CD4-positive, alpha-beta T cell treated with Interleukin-21 for 1 hour (primary cell): ENCODE measurements around the gene C15orf62.
A peak's percentile ranks its signal among the peaks of the same experiment; 100 is the strongest.

Experiments used
- DNase-seq: peaks from one replicate; pipeline ENCODE4 v3.0.0-alpha.2; 2020

The C15orf62 gene

GRCh38 chr15:40785814-40786213 is 16.0 kb downstream of the C15orf62 start:
- no peak for DNase-seq

DNA sequence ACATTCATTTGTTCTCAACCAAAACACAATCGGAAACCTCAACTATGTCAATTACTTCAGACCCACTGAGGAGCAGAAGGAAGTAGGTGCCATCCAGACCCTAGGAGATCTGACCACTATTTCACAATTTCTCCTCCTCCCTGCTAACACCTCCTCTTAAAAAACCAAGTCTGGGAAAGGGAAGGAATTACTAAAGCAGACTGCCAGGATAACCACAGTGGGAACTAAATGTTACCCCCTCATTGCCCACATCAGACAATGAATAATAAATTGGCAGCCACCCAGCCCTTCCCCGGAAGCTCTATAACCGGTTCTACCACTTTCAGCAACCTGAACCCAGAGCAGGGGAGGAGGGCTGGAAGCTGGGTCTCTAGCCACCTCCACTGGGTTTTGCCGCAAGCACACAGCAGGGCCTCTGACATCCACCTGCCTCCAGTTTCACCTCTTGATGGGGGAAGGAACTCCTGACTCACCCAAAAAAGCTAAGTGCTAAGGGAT is 17.6 kb downstream of the C15orf62 start:
- peak; percentile 49 for DNase-seq

- DNase-seq, result no peak
Observed at GRCh38 chr15:40787991-40788390, 18.2 kb downstream of the C15orf62 start.

DNA sequence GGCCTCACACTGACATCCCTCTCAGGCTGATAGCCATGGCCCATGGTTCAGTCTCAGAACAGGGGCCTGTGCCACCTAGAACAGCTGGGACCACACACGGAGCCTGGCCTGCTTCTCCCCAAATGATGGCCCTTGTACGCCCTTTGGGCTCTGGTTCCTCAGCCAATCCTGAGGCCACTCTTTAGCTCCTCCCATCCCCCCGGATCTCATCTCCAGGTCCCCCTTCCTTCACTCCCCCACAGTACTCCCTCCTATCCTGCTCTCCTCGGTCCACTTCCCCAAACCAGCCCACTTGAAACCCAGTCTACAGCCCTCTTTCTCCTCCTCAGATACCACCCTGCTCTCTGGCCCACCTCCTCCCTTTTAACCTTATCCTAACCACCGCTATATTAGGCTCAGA is 19.3 kb downstream of the C15orf62 start:
- DNase-seq, result no peak

- DNase-seq, result no peak
Observed at GRCh38 chr15:40789999-40790398, 20.2 kb downstream of the C15orf62 start.

- no peak for DNase-seq
Observed at GRCh38 chr15:40790718-40791117, 20.9 kb downstream of the C15orf62 start.

DNA sequence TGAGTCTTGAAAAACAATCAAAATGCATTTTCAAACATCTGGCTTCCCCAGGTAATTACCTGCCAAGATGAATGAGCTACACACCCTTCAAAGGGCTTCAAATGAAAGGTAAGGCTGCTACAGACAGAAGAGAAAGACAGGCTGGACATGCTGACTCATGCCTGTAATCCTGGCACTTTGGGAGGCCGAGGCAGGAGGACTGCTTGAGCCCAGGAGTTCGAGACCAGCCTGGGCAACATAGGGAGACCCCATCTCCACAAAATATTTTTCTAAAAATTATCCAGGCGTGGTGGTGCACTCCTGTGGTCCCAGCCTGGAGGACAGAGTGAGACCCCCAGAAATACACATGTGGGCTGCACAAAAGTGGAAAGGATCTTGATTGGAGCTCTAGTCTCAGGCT is 22.6 kb downstream of the C15orf62 start:
- no peak for DNase-seq

DNA sequence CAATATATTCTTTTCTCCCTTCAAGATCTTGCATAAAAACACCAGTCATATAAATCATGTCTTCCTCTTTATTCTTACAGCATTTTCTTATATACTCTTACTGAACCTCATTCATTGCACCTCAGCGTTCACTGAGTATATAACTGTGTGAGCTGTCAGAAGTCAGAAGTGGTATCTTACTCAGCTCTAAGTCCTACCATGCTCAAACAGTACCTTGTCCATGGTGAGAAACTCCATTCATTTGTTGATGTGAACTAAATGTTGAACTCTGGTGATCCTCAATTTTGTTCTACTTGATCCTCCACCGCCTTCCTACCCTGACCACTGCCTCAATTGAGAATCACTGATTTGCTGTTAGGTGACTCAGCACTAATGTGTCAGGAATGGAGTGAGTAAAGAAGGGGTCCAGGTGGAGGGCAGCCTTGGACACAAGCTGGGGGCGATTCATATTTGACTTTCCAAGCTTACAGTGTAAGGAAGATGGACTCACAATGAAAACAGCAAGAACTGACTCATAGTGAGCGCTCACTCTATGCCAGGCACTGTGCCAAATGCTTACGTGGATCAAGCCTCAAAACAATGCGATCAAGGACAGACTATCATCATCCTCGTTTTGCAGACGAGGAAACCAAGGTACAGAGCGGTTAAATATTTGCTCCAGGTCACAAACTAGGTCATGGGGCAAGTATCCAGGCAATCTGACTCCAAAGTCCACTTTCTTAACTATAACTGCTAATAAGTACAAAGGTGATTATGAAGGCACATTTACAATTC is 23.6 kb downstream of the C15orf62 start:
- DNase-seq, result no peak

- no peak for DNase-seq
Observed at GRCh38 chr15:40796041-40796440, 26.3 kb downstream of the C15orf62 start.

- no peak for DNase-seq
Observed at GRCh38 chr15:40796512-40796911, 26.7 kb downstream of the C15orf62 start.

DNA sequence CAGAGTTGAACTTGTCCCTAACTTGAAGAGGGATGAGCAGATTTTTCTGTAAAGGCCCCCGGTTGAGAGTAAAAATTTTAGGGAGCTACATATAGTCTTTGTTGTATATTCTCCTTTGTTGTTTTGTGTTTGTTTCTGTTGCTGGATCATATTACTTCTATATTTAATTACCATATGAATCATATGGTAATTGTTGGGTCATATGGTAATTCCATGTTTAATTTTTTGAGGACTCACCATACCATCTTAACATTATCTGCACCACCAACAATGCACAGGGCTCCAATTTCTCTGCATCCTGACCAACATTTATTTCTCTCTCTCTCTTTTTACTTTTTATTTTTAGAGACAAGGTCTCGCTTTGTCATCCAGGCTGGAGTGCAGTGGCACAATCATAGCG is 29.7 kb downstream of the C15orf62 start:
- no peak for DNase-seq

- DNase-seq, result no peak
Observed at GRCh38 chr15:40803076-40803475, 33.3 kb downstream of the C15orf62 start.

- no peak for DNase-seq
Observed at GRCh38 chr15:40803688-40804087, 33.9 kb downstream of the C15orf62 start.

DNA sequence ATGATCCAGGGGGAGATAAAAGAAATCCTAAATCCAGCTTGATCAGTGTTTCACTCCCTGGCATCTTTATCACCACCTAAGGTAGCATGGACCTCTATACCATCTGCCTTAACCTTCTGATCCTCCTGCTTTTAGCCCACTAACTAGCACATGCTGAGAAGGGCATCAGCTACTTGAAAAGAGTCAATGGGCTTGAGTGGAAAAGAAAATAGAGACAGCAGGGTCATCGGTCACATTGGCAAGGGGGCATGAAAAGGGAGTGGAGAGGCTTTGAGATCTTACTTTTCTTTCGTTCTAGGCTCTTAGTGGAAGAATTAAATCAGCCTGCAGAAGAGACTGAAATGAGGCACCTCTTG is 36.9 kb downstream of the C15orf62 start:
- DNase-seq, result no peak

DNA sequence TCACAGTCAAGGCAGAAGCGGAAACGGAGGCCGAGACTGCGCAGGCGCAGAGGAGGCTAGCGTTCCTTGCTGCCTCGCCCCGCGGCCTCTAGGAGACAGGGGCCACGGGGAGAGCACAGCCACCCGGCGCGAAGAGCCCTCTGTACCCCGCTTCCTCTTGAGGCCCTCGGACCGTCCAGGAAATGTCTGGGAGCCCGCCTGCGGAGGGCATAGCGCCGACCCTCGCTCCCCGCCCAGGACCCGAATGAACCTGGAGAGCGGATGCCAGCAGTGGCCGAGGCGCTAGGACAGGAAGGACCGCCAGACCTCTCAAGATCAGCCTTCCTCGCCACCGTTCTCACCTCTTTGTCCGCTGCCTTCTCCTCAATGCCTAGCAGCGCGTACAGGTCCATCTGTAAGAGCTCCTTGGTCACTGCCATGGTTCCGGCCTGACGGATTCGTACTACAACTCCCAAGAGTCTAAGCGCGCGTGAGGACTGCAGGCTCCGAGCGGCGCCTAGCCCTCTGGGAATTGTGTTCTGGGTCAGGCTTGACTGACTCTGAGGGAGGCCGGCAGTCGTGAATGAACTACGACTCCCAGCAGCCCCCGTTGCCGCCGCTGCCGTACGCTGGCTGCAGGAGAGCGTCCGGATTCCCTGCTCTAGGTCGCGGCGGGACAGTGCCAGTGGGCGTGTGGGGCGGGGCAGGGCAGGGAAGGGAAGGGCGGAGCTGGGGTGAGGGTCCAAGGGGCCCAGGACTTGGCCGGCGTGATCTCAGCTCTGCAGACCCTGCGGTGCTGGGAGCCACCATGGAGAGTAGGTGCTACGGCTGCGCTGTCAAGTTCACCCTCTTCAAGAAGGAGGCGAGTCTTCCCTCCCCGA is 37.5 kb downstream of the C15orf62 start, which contains the start of the genes DNAJC17 and ZFYVE19:
TSS of gene DNAJC17 (minus strand) at position 446 of the 860 bp plus-strand sequence. CDS start at position 419, 27 bp downstream.
TSS of gene ZFYVE19 (plus strand) at position 62 of the 860 bp plus-strand sequence. CDS start at position 563, 501 bp downstream.
- DNase-seq, result peak; percentile 95

DNA sequence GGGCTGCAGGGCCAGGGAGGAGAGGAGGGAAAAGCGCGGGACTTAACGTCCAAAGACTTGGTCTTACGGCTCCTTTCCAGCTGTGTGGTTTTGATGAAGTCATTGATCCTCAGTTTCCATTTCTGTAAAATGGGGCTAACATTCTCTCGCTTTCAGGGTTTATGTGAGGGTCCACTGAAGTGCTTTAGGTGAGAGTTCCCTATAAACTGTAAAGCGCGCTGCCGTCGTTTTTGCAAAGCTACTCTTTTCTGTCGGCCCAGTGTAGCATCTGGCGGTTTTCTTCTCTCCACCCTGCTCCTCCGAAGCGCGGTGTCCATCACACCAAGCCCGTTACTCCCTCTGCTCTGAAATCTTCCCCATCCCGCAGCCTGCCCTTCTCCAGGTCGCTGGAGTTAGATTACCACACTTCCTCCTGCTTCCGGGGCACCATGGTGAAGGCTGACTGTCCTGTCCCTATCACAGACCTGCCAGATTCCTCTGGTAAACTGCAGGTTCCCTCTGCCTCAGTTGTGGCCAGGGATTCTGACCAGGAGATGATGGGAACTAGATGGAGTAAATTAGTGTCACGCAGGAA is 38.2 kb downstream of the C15orf62 start:
- no peak for DNase-seq

DNA sequence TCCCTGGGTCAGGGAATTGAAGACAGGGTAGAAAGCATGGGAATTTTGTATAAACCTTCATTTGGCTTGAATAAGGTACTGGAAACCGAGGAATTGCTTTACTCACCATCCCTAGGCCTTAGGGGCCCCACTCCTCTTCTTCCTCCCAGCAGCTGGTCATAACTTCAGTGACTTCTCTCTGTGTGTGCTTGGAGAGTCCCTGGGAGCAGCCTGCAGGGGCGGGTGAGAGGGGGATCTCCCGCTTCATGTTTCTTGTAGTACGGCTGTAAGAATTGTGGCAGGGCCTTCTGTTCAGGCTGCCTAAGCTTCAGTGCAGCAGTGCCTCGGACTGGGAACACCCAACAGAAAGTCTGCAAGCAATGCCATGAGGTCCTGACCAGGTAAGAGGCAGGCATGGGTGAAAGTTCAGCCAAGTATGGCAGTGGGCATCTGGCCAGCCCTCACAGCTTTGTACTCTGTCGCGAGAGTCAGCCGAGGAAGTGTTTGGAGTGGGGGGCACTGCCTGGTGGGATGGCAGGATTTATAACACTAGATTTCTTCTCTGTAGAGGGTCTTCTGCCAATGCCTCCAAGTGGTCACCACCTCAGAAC is 39.2 kb downstream of the C15orf62 start:
- no peak for DNase-seq

DNA sequence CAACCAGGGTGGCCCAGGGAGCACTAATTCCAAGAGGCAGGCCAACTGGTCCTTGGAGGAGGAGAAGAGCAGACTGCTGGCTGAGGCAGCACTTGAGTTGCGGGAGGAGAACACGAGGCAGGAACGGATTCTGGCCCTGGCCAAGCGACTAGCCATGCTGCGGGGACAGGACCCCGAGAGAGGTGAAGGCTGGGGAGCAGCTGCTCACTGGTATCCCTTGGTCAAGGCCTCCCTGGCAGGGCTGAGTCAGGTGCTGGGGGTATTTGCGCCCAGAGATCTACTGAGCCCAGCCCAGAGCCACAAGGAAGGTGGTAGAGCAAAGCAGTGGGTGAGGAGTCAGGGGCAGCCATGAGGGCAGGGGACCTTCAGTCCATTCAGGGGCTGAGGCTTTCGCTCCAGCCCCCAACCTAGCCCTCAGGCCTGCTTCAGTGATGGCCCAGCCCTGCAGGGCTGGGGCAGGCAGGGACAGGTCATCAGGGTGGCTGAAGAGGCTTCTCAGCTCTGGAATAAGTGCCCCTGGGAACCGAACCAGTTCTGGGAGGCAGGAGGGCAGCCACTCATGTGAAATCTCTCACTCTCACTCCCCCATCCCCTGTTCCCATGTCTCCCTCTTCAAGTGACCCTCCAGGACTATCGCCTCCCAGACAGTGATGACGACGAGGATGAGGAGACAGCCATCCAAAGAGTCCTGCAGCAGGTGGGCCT is 43.1 kb downstream of the C15orf62 start:
- no peak for DNase-seq

DNA sequence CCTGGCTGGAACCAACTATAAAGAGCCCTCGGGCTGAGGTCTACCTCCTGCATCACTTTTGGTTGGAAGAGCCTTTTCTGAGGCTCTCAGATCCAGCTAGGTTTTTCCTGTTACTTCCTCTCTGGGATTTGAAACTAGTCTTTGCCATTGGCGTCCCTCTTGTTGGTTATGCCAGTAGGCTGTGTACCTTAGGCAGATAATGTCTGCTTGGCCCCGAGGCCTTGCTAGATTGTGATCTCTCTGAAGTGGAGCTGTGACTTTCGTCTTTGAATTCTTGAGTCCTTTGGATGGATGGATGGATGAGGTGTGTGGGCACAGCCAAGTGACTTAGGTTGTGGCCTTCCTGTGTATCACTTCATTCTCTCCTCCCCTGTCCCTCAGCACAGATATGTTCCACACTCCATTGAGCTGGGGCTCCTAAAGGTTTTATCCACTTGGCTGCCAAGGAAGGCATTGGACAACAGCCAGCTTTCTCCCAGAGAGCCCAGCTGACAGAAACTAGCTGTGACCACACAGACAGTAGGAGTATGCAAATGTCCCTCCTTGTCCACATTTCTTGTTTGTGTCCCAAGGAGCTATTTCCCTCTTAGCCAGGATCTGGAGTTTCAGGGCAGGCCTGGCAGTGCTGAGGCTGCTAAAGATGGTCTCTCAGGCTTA is 45.4 kb downstream of the C15orf62 start:
- DNase-seq, result no peak

DNA sequence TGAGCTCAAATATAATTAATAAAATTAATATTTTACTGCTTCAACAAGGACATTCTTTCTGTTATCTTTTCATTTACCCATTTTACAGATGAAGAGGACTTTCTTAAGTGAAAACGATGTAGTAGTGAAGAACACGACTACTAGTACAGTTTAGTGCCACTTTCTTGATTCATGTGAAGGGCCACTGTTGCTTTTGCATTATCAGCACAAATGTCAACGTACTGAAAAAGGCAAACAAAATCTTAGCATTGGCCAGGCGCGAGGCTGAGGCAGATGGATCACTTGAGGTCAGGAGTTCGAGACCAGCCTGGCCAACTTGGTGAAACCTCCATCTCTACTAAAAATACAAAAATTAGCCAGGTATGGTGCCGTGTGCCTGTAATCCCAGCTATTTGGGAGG is 49.3 kb downstream of the C15orf62 start:
- no peak for DNase-seq

GRCh38 chr15:40821195-40821594 is 51.4 kb downstream of the C15orf62 start:
- DNase-seq, result no peak
